H1 (cell line): ENCODE measurements around the gene LPCAT1.
"Not testable (repeated sequence)": the region's sequence is repeated elsewhere in the genome, so short reads cannot be mapped to it uniquely, and the experiment has no call there.

Experiments
- BACH1 ChIP-seq: IDR thresholded peaks from 2 replicates; pipeline ENCODE4 v1.6.1; 2012; ENCODE audit warnings: low read length, improper control_type of control experiment
- BRCA1 ChIP-seq: IDR thresholded peaks from 2 replicates; pipeline ENCODE4 v1.6.1; 2012; ENCODE audit warnings: low read depth, low read length, improper control_type of control experiment
- CTCF ChIP-seq, 3 experiments: IDR thresholded peaks; 1 replicate in 2 of 3; 2 replicates in 1 of 3; pipeline versions ENCODE4 v1.5.1 to v1.6.1; 2011; ENCODE audit warnings: low read length in 3 of 3, mild to moderate bottlenecking in 3 of 3, inconsistent platforms in 2 of 3, low read depth in 1 of 3, moderate library complexity in 1 of 3; ENCODE audit not compliant: insufficient read depth in 1 of 3; ENCODE audit errors: control extremely low read depth in 1 of 3

GRCh38 chr5:1456110-1456881, 67.5 kb downstream of the LPCAT1 start:
- TF ChIP-seq CTCF (IDR thresholded peaks at IDR 0.05; ENCODE audit: control extremely low read depth in 1 of 3, insufficient read depth in 1 of 3, low read depth in 1 of 3, low read length in 3 of 3); BRCA1; BACH1: not testable (repeated sequence)
